Suppressor macrophage treated with lipopolysaccharide for 1 hour (primary cell): ENCODE data around the gene TTC39B.
"Not testable (repeated sequence)": the region's sequence is repeated elsewhere in the genome, so short reads cannot be mapped to it uniquely, and the experiment has no call there.

ENCODE experiments used
- DNase-seq, 3 donors: peaks; one replicate each; pipeline ENCODE4 v3.0.0-alpha.2; 2020 to 2022

Gene TTC39B

GRCh38 chr9:15262581-15262980 is 44.4 kb downstream of the TTC39B start:
- DNase-seq = no peak

- no peak for DNase-seq
These were observed 50.6 kb downstream of the TTC39B start for GRCh38 chr9:15256426-15256825.

- DNase-seq = no peak
These were observed 53.2 kb downstream of the TTC39B start for GRCh38 chr9:15253786-15254185.

GRCh38 chr9:15253197-15253596 is 53.8 kb downstream of the TTC39B start:
- DNase-seq = no peak

- DNase-seq = no peak
These were observed 57.0 kb downstream of the TTC39B start for GRCh38 chr9:15249981-15250380.

- DNase-seq = no peak
These were observed 57.8 kb downstream of the TTC39B start for GRCh38 chr9:15249042-15249818.

GRCh38 chr9:15248621-15249020 is 58.4 kb downstream of the TTC39B start:
- DNase-seq = no peak

- peak in 1 of 3 donors; percentile 44 for DNase-seq
These were observed 58.9 kb downstream of the TTC39B start for GRCh38 chr9:15248081-15248480.

- DNase-seq = no peak
These were observed 60.3 kb downstream of the TTC39B start for GRCh38 chr9:15246708-15247107.

GRCh38 chr9:15246243-15246642 is 60.8 kb downstream of the TTC39B start:
- DNase-seq = no peak

- no peak for DNase-seq
These were observed 63.0 kb downstream of the TTC39B start for GRCh38 chr9:15244001-15244441.

GRCh38 chr9:15243081-15243480 is 63.9 kb downstream of the TTC39B start:
- DNase-seq = peak; percentile 17 to 47 (median 44)

GRCh38 chr9:15240927-15241326 is 66.1 kb downstream of the TTC39B start:
- DNase-seq = no peak

GRCh38 chr9:15239816-15240215 is 67.2 kb downstream of the TTC39B start:
- DNase-seq = peak in 1 of 3 donors; percentile 23

GRCh38 chr9:15238646-15239045 is 68.4 kb downstream of the TTC39B start:
- DNase-seq = no peak

GRCh38 chr9:15235658-15236057 is 71.4 kb downstream of the TTC39B start:
- peak in 1 of 3 donors; percentile 6 for DNase-seq

GRCh38 chr9:15233941-15234490 is 73.0 kb downstream of the TTC39B start:
- not testable (repeated sequence) for DNase-seq

GRCh38 chr9:15232706-15233280 is 74.2 kb downstream of the TTC39B start:
- DNase-seq = not testable (repeated sequence)

GRCh38 chr9:15231788-15232635 is 75.0 kb downstream of the TTC39B start:
- DNase-seq = peak in 1 of 3 donors; percentile 16

GRCh38 chr9:15229409-15229808 is 77.6 kb downstream of the TTC39B start:
- peak in 1 of 3 donors; percentile 11 for DNase-seq

GRCh38 chr9:15227491-15227890 is 79.5 kb downstream of the TTC39B start:
- no peak for DNase-seq

GRCh38 chr9:15225564-15226126 is 81.4 kb downstream of the TTC39B start:
- no peak for DNase-seq

- DNase-seq = no peak
These were observed 84.7 kb downstream of the TTC39B start for GRCh38 chr9:15222313-15222712.
